Liver (tissue), 3 donors: Measurements from ENCODE around the gene HS6ST3.

Experiments used
- CTCF ChIP-seq: fragments of 150-350 bp; IDR thresholded peaks from 2 replicates; pipeline ENCODE4 v1.5.1; 2017; ENCODE audit warnings: improper control_type of control experiment, low read depth, low read length; ENCODE audit not compliant: missing input control
- EGR1 ChIP-seq, 2 donors: IDR thresholded peaks; 2 replicates each; pipeline ENCODE4 v1.6.1; 2016 to 2018; ENCODE audit warnings: antibody characterized with exemption in 2 of 2, low read depth in 2 of 2
- FOXA1 ChIP-seq: IDR thresholded peaks from 2 replicates; pipeline ENCODE4 v1.6.1; 2016; ENCODE audit warnings: antibody characterized with exemption
- GABPA ChIP-seq, 2 donors: IDR thresholded peaks in 1 of 2; conservative IDR thresholded peaks in 1 of 2; 2 replicates each; pipeline ENCODE4 v1.6.1; 2016; ENCODE audit warnings: antibody characterized with exemption in 2 of 2, mild to moderate bottlenecking in 1 of 2, moderate library complexity in 1 of 2
- MAX ChIP-seq: IDR thresholded peaks from 2 replicates; pipeline ENCODE4 v1.6.1; 2016; ENCODE audit warnings: antibody characterized with exemption
- RAD21 ChIP-seq, 2 donors: IDR thresholded peaks; 2 replicates each; pipeline ENCODE4 v1.6.1; 2016; ENCODE audit warnings: antibody characterized with exemption in 2 of 2, mild to moderate bottlenecking in 2 of 2
- REST ChIP-seq: IDR thresholded peaks from 2 replicates; pipeline ENCODE4 v1.6.1; 2016; ENCODE audit warnings: antibody characterized with exemption, mild to moderate bottlenecking
- RXRA ChIP-seq, 2 donors: IDR thresholded peaks; 2 replicates each; pipeline ENCODE4 v1.6.1; 2017 to 2018; ENCODE audit warnings: antibody characterized with exemption in 2 of 2, mild to moderate bottlenecking in 1 of 2
- SP1 ChIP-seq: IDR thresholded peaks from 2 replicates; pipeline ENCODE4 v1.6.1; 2018; ENCODE audit warnings: antibody characterized with exemption, mild to moderate bottlenecking
- TAF1 ChIP-seq: conservative IDR thresholded peaks from 2 replicates; pipeline ENCODE4 v1.6.1; 2016; ENCODE audit warnings: antibody characterized with exemption, mild to moderate bottlenecking
- ZBTB33 ChIP-seq: IDR thresholded peaks from 2 replicates; pipeline ENCODE4 v1.6.1; 2016; ENCODE audit warnings: antibody characterized with exemption
- donor health status: healthy.
- donor health status: healthy.

GRCh38 chr13:96836733-96837132 lies 746.8 kb downstream of the HS6ST3 start:
- TF ChIP-seq CTCF: no peak
- no peak for TF ChIP-seq ZBTB33
- TF ChIP-seq RXRA (IDR thresholded peaks at IDR 0.05): no peak
- no peak for TF ChIP-seq FOXA1
- TF ChIP-seq EGR1 (IDR thresholded peaks at IDR 0.05; ENCODE audit: low read depth in 2 of 2): no peak
- no peak for TF ChIP-seq SP1
- TF ChIP-seq GABPA (IDR thresholded peaks at IDR 0.05 in 1 of 2, conservative IDR thresholded peaks at IDR 0.05 in 1 of 2): no peak
- TF ChIP-seq RAD21 (IDR thresholded peaks at IDR 0.05): no peak
- TF ChIP-seq MAX: no peak
- no peak for TF ChIP-seq REST
- no peak for TF ChIP-seq TAF1
